AG04449 (cell line): ENCODE results near the gene FDXACB1.

Source experiments
- CTCF ChIA-PET: fragments of 350-600 bp; formaldehyde crosslinking; extraction: SDS; loops from one replicate; lab custom pipeline; 2021; ENCODE audit warnings: antibody characterized with exemption; lab: Yijun Ruan, JAX
- POLR2A ChIA-PET: fragments of 400-600, 350-600 bp; formaldehyde crosslinking; extraction: SDS; loops from one replicate; lab custom pipeline; 2020; ENCODE audit warnings: antibody characterized with exemption, inconsistent platforms; lab: Yijun Ruan, JAX
- DNase-seq: peaks from one replicate; pipeline ENCODE4 v3.0.0-alpha.2; 2010; ENCODE audit warnings: low read depth, low spot score
- H3K4me3 ChIP-seq: 2 replicates; pipeline ENCODE4 v1.5.1; 2011; ENCODE audit warnings: low read depth, mild to moderate bottlenecking, control low read depth, low read length
- CTCF ChIP-seq: IDR thresholded peaks from one replicate; pipeline ENCODE4 v1.5.1; 2011; ENCODE audit warnings: mild to moderate bottlenecking, moderate library complexity, low read length, control low read depth, inconsistent platforms; ENCODE audit not compliant: insufficient read depth; ENCODE audit errors: missing control alignments

Gene FDXACB1

GRCh38 chr11:111846063-111846462, 32.9 kb downstream of the FDXACB1 start:
- no peak overlapping the region for H3K4me3 ChIP-seq
- CTCF ChIA-PET, result interaction anchor here (0.7 to 7.6 kb wide), 12 partner anchors 8 to 391 kb away, joined by 3 to 66 read pairs (median 8); no protein-coding TSS in a partner anchor
- no peak for DNase-seq
- TF ChIP-seq CTCF, result no peak
- POLR2A ChIA-PET, result interaction anchor here (0.7 to 0.9 kb wide), 2 partner anchors 12 to 273 kb away, joined by 3 read pairs; no protein-coding TSS in a partner anchor

- TF ChIP-seq CTCF, result no peak
- no peak for DNase-seq
- ChIA-PET CTCF (interaction anchor here (0.8 to 7.6 kb wide), 11 partner anchors 8 to 391 kb away, joined by 3 to 66 read pairs (median 14); no protein-coding TSS in a partner anchor), POLR2A (no interaction called here)
- no peak overlapping the region for H3K4me3 ChIP-seq
These were observed 33.5 kb downstream of the FDXACB1 start for GRCh38 chr11:111845276-111846028.

- ChIA-PET POLR2A (no interaction called here), CTCF (interaction anchor here (0.7 to 7.6 kb wide), 21 partner anchors 10 to 398 kb away, joined by 3 to 66 read pairs (median 12); no protein-coding TSS in a partner anchor)
- H3K4me3 ChIP-seq, result no peak overlapping the region
- DNase-seq, result no peak
- TF ChIP-seq CTCF, result no peak
These were observed 35.3 kb downstream of the FDXACB1 start for GRCh38 chr11:111843661-111844060.

- H3K4me3 ChIP-seq, result no peak overlapping the region
- CTCF ChIA-PET, result interaction anchor here (0.6 to 7.6 kb wide), 33 partner anchors 8 to 558 kb away, joined by 3 to 66 read pairs (median 5); no protein-coding TSS in a partner anchor
- TF ChIP-seq CTCF, result peak; percentile 78
- DNase-seq, result peak; percentile 96
- POLR2A ChIA-PET, result interaction anchor here (0.9 kb wide), 1 partner anchor 18 kb away, joined by 3 read pairs; no protein-coding TSS in a partner anchor
These were observed 37.5 kb downstream of the FDXACB1 start for GRCh38 chr11:111841370-111842053.

- POLR2A ChIA-PET, result no interaction called here
- CTCF ChIA-PET, result interaction anchor here (0.6 to 7.6 kb wide), 22 partner anchors 7 to 385 kb away, joined by 3 to 66 read pairs (median 4); partner anchors contain the start of gene ALG9
- no peak for TF ChIP-seq CTCF
These were observed 38.8 kb downstream of the FDXACB1 start for GRCh38 chr11:111840143-111840542.

More at GRCh38 chr11:111840143-111840542, 38.8 kb downstream of the FDXACB1 start:
- no peak for DNase-seq
- H3K4me3 ChIP-seq, result no peak overlapping the region
